Esophagus squamous epithelium (tissue), 5 donors: ENCODE results near the gene MRAP2. TPM values are rescaled to one million over a fixed set of nuclear protein-coding genes. Genes with fewer than 3 reads are reported as not detected.
A peak's percentile ranks its signal among the peaks of the same experiment; 100 is the strongest.

ENCODE experiments used
- DNase-seq: peaks from one replicate; lab custom pipeline; 2025; lab: John Stamatoyannopoulos, UW
- H3K27ac ChIP-seq, 4 donors: fragments of 200-600 bp; sonication (generic); one replicate each; pipeline ENCODE4 v1.5.1; 2016 to 2019; ENCODE audit warnings: mild to moderate bottlenecking in 1 of 4
- H3K27me3 ChIP-seq, 4 donors: fragments of 200-600 bp; sonication (generic); 1 replicate in 3 of 4; 2 replicates in 1 of 4; pipeline versions ENCODE4 v1.5.1 to v1.6.0; 2017 to 2021; ENCODE audit warnings: antibody characterized with exemption in 1 of 4
- H3K36me3 ChIP-seq, 3 donors: fragments of 200-600 bp; sonication (generic); one replicate each; pipeline ENCODE4 v1.5.1; 2016 to 2019
- H3K4me1 ChIP-seq, 3 donors: fragments of 200-600 bp; sonication (generic); one replicate each; pipeline ENCODE4 v1.5.1; 2017 to 2019
- H3K4me3 ChIP-seq, 4 donors: fragments of 200-600 bp; sonication (generic); 1 replicate in 3 of 4; 2 replicates in 1 of 4; pipeline ENCODE4 v1.5.1; 2016 to 2019; ENCODE audit warnings: mild to moderate bottlenecking in 2 of 4, moderate library complexity in 1 of 4
- H3K9me3 ChIP-seq, 3 donors: fragments of 200-600 bp; sonication (generic); one replicate each; pipeline ENCODE4 v1.5.1; 2016 to 2019
- POLR2A ChIP-seq, 4 donors: fragments of 450-650 bp; IDR thresholded peaks; one replicate each; pipeline ENCODE4 v1.6.1; 2017; ENCODE audit warnings: antibody characterized with exemption in 4 of 4, mild to moderate bottlenecking in 4 of 4, moderate library complexity in 3 of 4
- WGBS, 2 donors: methylation state at CpG; one replicate each; pipeline ENCODE4 v1.1.5; 2018; 5-methylcytosine and 5-hydroxymethylcytosine counted together
- intact Hi-C: fragments of 100-400 bp; cut with DNase I; formaldehyde crosslinking; loops from one replicate; pipeline ENCODE4 v1.15.0; 2022
- total RNA-seq, 4 donors: library from RNA; depleted of rRNA; stranded (reverse); fragments of >200 nt; gene quantifications; one replicate each; pipeline ENCODE4 v1.1.0, GENCODE V29; 2016
- TF ChIP-seq, protein P1 (sequence below), 6 experiments: fragments of 450-650 bp in 4 of 6; fragments of 200-600 bp in 2 of 6; sonication (generic) in 2 of 6; IDR thresholded peaks; one replicate each; pipeline ENCODE4 v1.5.1; 2016 to 2019; ENCODE audit warnings: antibody characterized with exemption in 6 of 6, mild to moderate bottlenecking in 4 of 6, moderate library complexity in 4 of 6
- donor health status: DM: yes; HTN: yes; CAD: no.

Gene MRAP2
- total RNA-seq, 4 donors from 2014 or later: 0.70 to 5.4 (median 1.4) TPM

- no peaks in the 10 kb centered on the region for H3K27me3 ChIP-seq
- H3K9me3 ChIP-seq: no peaks in the 10 kb centered on the region
- intact Hi-C loops: no loop called here
- TF ChIP-seq, protein P1, sequence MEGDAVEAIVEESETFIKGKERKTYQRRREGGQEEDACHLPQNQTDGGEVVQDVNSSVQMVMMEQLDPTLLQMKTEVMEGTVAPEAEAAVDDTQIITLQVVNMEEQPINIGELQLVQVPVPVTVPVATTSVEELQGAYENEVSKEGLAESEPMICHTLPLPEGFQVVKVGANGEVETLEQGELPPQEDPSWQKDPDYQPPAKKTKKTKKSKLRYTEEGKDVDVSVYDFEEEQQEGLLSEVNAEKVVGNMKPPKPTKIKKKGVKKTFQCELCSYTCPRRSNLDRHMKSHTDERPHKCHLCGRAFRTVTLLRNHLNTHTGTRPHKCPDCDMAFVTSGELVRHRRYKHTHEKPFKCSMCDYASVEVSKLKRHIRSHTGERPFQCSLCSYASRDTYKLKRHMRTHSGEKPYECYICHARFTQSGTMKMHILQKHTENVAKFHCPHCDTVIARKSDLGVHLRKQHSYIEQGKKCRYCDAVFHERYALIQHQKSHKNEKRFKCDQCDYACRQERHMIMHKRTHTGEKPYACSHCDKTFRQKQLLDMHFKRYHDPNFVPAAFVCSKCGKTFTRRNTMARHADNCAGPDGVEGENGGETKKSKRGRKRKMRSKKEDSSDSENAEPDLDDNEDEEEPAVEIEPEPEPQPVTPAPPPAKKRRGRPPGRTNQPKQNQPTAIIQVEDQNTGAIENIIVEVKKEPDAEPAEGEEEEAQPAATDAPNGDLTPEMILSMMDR (IDR thresholded peaks at IDR 0.05): no peak
- TF ChIP-seq POLR2A (IDR thresholded peaks at IDR 0.05): no peak
- no peak overlapping the region for H3K4me3 ChIP-seq
- DNase-seq: no peak
- H3K4me1 ChIP-seq: peaks cover 0 to 28% (median 3%) of the 10 kb centered on the region in 3 donors
- no peaks in the 10 kb centered on the region for H3K36me3 ChIP-seq
- 54 to 55% methylated on average over 2 to 7 of the region's 7 CpGs for WGBS, 2 donors
- H3K27ac ChIP-seq: peak overlapping the region in 3 of 4 donors; percentile 23 to 71 (median 24)
These were observed 38.9 kb downstream of the MRAP2 start for GRCh38 chr6:84072442-84072997.

- no peak overlapping the region for H3K4me3 ChIP-seq
- no peak overlapping the region for H3K27ac ChIP-seq
- TF ChIP-seq, protein P1 (IDR thresholded peaks at IDR 0.05): no peak
- TF ChIP-seq POLR2A (IDR thresholded peaks at IDR 0.05): no peak
- DNase-seq: no peak
- peaks cover 0 to 28% (median 3%) of the 10 kb centered on the region in 3 donors for H3K4me1 ChIP-seq
- no peaks in the 10 kb centered on the region for H3K9me3 ChIP-seq
- 61 to 65% methylated on average over 6 of the region's 6 CpGs for WGBS, 2 donors
- no peaks in the 10 kb centered on the region for H3K27me3 ChIP-seq
- H3K36me3 ChIP-seq: no peaks in the 10 kb centered on the region
- intact Hi-C loops: no loop called here
These were observed 41.6 kb downstream of the MRAP2 start for GRCh38 chr6:84074988-84075781.

DNA sequence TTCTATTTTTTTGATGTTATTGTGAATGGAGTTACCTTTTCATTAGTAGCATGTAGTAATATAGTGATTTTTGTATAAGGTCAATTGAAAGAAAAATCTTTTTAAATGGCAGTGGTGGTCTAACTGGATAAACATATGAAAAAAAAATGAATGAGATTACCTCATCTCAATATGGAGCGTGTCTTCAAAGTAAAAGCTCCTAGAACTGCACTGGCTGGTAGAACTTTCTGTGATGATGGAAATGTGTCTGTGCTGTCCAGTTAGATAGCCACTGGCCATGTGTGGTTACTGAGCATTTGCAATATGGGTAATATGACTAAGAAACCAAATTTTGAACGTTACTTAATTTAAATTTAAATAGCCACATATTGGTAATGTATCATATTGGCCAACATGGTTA is 44.1 kb downstream of the MRAP2 start:
- H3K27me3 ChIP-seq: no peaks in the 10 kb centered on the region
- 72 to 76% methylated on average over 2 of the region's 2 CpGs for WGBS, 2 donors
- DNase-seq: no peak
- no peak overlapping the region for H3K4me3 ChIP-seq
- H3K4me1 ChIP-seq: peaks cover 0 to 20% (median 0%) of the 10 kb centered on the region in 3 donors
- no peak overlapping the region for H3K27ac ChIP-seq
- intact Hi-C loops: no loop called here
- TF ChIP-seq, protein P1 (IDR thresholded peaks at IDR 0.05): no peak
- no peak for TF ChIP-seq POLR2A (IDR thresholded peaks at IDR 0.05)
- no peaks in the 10 kb centered on the region for H3K36me3 ChIP-seq
- no peaks in the 10 kb centered on the region for H3K9me3 ChIP-seq

GRCh38 chr6:84078335-84078734 is 44.8 kb downstream of the MRAP2 start:
- intact Hi-C loops: no loop called here

More at GRCh38 chr6:84078335-84078734, 44.8 kb downstream of the MRAP2 start:
- Histone ChIP-seq H3K4me3 (no peak overlapping the region), H3K27me3 (no peaks in the 10 kb centered on the region), H3K27ac (no peak overlapping the region), H3K4me1 (peaks cover 0 to 18% (median 0%) of the 10 kb centered on the region in 3 donors), H3K9me3 (no peaks in the 10 kb centered on the region), H3K36me3 (no peaks in the 10 kb centered on the region)
- DNase-seq: no peak
- TF ChIP-seq, protein P1 (IDR thresholded peaks at IDR 0.05): no peak
- no peak for TF ChIP-seq POLR2A (IDR thresholded peaks at IDR 0.05)
- 33 to 60% methylated on average over 1 of the region's 1 CpG for WGBS, 2 donors
